Testis (tissue), 3 donors: ENCODE data around the gene GDPD4. TPM values are rescaled to one million over a fixed set of nuclear protein-coding genes. Genes with fewer than 3 reads are reported as not detected.

Source experiments
- DNase-seq: peaks from one replicate; pipeline ENCODE4 v3.0.0-alpha.2; 2019
- H3K27ac ChIP-seq, 2 donors: fragments of 200-600 bp; sonication (generic); one replicate each; pipeline ENCODE4 v1.5.1; 2019
- H3K27me3 ChIP-seq: fragments of 200-600 bp; sonication (generic); one replicate; pipeline ENCODE4 v1.5.1; 2019
- H3K36me3 ChIP-seq: fragments of 200-600 bp; sonication (generic); one replicate; pipeline ENCODE4 v1.5.1; 2017; ENCODE audit warnings: low read depth; ENCODE audit errors: missing control alignments
- H3K4me1 ChIP-seq: fragments of 200-600 bp; sonication (generic); one replicate; pipeline ENCODE4 v1.5.1; 2019
- H3K4me3 ChIP-seq, 2 donors: fragments of 200-600 bp; sonication (generic); one replicate each; pipeline ENCODE4 v1.5.1; 2017 to 2019
- H3K9me3 ChIP-seq: fragments of 200-600 bp; sonication (generic); one replicate; pipeline ENCODE4 v1.5.1; 2017
- POLR2A ChIP-seq: fragments of 450-650 bp; IDR thresholded peaks from one replicate; pipeline ENCODE4 v1.6.1; 2017; ENCODE audit warnings: antibody characterized with exemption, mild to moderate bottlenecking, moderate library complexity
- WGBS, 2 donors: methylation state at CpG; one replicate each; pipeline ENCODE4 v1.1.5; 2018; 5-methylcytosine and 5-hydroxymethylcytosine counted together
- intact Hi-C: fragments of 100-400 bp; cut with DNase I; formaldehyde crosslinking; loops from one replicate; pipeline ENCODE4 v1.15.1; 2023; ENCODE audit warnings: low total_unique reads
- polyA plus RNA-seq: library from polyadenylated mRNA; stranded (reverse); fragments of 350-450 nt; fragmentation: Illumina TruSeq; extraction: RNeasy Lipid Tissue Mini Kit (QIAGEN cat#74804); gene quantifications from one replicate; pipeline ENCODE4 v1.2.3, GENCODE V29; 2014; ENCODE audit warnings: low read depth, low replicate concordance; ENCODE audit not compliant: insufficient read depth
- total RNA-seq, 2 donors: library from RNA; depleted of rRNA; stranded (reverse); fragments of >200 nt; gene quantifications; one replicate each; pipeline ENCODE4 v1.2.3, GENCODE V29; 2016
- TF ChIP-seq, protein P1 (sequence below), 3 experiments: fragments of 450-650 bp in 2 of 3; fragments of 200-600 bp in 1 of 3; sonication (generic) in 1 of 3; IDR thresholded peaks; one replicate each; pipeline ENCODE4 v1.5.1; 2016 to 2019; ENCODE audit warnings: antibody characterized with exemption in 3 of 3, mild to moderate bottlenecking in 2 of 3, moderate library complexity in 1 of 3

GDPD4 gene
- total and polyA plus RNA-seq, 3 donors from 2014 or later: 11.9 to 27.2 (median 22.6) TPM

DNA sequence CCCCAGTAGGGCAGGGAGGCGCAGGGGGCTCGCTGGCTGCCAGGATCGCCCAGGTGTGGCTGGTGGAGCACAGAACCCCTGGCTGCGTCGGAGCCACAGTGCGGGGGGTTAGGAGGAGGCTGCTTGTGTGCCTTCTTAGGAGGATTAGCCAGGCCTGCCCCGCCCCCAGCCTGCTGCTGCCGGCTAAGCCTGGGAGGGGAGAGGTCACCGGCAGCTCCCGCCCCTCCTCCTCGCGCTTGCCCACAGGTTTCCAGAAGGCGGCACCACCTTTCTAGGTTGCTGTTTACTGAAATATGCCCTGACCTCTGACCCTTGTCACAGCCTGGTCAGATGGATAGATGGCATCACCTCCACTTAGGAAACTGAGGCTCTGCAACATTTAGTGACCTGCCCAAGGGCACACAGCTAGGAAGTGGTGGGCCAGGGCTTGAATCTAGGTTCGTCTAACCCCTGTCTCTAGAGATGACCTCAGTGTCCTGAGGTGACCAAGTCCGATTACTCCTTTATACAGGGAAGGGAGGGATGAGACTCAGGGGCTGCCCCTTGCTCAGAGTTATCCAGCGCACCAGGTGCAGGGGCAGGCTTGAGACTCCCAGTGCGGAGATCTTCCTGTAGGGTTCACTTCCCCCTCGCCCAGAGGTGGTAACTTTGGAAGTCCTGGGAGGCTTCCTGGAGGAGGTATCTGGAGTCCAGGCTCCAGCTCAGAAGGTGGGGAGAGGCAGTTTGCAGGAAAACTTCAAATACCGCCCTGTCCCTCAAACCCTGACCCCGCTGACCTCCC is 129.4 kb downstream of the GDPD4 start:
- 84 to 89% methylated on average over 11 to 20 of the region's 20 CpGs for WGBS, 2 donors
- Histone ChIP-seq H3K4me3 (no peak overlapping the region), H3K27me3 (no peaks in the 10 kb centered on the region), H3K36me3 (no peaks in the 10 kb centered on the region), H3K27ac (no peak overlapping the region), H3K9me3 (no peaks in the 10 kb centered on the region), H3K4me1 (peaks cover 6% of the 10 kb centered on the region)
- DNase-seq: no peak
- no peak for TF ChIP-seq POLR2A
- TF ChIP-seq, protein P1, sequence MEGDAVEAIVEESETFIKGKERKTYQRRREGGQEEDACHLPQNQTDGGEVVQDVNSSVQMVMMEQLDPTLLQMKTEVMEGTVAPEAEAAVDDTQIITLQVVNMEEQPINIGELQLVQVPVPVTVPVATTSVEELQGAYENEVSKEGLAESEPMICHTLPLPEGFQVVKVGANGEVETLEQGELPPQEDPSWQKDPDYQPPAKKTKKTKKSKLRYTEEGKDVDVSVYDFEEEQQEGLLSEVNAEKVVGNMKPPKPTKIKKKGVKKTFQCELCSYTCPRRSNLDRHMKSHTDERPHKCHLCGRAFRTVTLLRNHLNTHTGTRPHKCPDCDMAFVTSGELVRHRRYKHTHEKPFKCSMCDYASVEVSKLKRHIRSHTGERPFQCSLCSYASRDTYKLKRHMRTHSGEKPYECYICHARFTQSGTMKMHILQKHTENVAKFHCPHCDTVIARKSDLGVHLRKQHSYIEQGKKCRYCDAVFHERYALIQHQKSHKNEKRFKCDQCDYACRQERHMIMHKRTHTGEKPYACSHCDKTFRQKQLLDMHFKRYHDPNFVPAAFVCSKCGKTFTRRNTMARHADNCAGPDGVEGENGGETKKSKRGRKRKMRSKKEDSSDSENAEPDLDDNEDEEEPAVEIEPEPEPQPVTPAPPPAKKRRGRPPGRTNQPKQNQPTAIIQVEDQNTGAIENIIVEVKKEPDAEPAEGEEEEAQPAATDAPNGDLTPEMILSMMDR (IDR thresholded peaks at IDR 0.05): no peak
- intact Hi-C loops: no loop called here

DNA sequence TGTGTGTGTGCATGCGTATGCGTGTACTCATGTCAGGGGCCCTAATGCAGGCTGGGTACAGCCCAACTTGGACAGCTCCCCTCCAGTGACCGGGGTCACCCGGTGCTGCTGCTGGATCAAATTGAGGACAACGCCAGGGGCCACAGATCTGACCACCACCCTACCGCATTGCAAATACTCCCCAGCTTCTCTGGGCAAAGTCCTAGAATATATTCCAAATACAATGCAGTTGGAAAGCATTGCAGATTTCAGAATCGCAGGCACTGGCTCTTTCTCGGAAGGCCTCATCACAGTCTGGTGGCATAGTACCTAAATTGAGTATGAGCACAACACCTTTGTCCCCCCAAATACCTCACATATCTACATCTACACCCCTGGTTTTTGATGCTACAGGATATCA is 130.2 kb downstream of the GDPD4 start:
- TF ChIP-seq, protein P1 (IDR thresholded peaks at IDR 0.05): no peak
- TF ChIP-seq POLR2A: no peak

DNA sequence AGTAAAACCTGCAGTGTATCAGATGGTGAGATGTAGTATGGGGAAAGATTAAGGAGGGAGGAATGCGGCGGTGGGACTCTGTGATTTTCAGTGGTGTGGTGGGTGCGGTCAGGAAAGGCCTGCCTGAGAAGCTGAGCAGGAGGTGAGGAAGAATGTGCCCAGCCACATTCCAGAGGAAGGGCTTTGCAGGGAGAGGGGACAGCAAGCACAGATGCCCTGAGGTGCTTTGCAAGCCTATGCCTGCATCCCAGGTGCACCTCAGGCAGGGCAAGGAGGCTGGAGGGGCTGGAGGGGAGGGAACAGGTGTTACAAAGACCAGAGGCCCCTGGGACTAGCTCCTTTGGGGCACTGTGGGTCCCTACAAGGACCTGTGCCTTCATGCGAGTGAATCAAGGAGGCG is 131.4 kb downstream of the GDPD4 start:
- WGBS, 2 donors: 82 to 99% methylated on average over 5 of the region's 5 CpGs
- no peak for TF ChIP-seq POLR2A
- TF ChIP-seq, protein P1 (IDR thresholded peaks at IDR 0.05): no peak
- Histone ChIP-seq H3K4me3 (no peak overlapping the region), H3K9me3 (no peaks in the 10 kb centered on the region), H3K27me3 (no peaks in the 10 kb centered on the region), H3K27ac (no peak overlapping the region), H3K4me1 (no peaks in the 10 kb centered on the region), H3K36me3 (no peaks in the 10 kb centered on the region)
- no peak for DNase-seq
- intact Hi-C loops: no loop called here

More for the DNA sequence above, 130.2 kb downstream of the GDPD4 start:
- Histone ChIP-seq H3K4me1 (peaks cover 6% of the 10 kb centered on the region), H3K36me3 (no peaks in the 10 kb centered on the region), H3K27me3 (no peaks in the 10 kb centered on the region), H3K4me3 (no peak overlapping the region), H3K9me3 (no peaks in the 10 kb centered on the region), H3K27ac (no peak overlapping the region)
- WGBS, 2 donors: 92 to 93% methylated on average over 8 of the region's 8 CpGs
- DNase-seq: no peak
- intact Hi-C loops: no loop called here

DNA sequence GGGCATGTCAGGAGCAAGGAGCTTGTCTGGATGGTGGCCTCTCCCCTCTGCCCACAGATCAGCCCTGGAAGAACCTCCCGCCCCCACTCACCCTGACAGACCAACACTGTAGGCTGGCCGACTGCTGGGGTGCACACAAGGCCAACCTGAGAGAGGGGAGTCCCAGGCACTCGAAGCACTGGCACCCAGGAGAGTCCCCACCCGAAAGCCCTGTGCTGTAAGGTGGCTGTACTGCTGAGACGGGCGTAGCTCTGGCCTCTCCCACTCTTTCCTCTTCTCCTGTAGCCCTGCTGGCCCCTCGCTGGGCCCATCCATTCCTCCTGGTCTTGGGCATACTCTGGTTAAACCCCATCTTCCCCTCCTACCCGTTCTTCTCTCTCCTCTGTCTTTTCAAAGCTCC is 133.7 kb downstream of the GDPD4 start:
- no peak for DNase-seq
- no peak overlapping the region for H3K4me3 ChIP-seq
- no peaks in the 10 kb centered on the region for H3K36me3 ChIP-seq
- H3K27ac ChIP-seq: no peak overlapping the region
- no peaks in the 10 kb centered on the region for H3K27me3 ChIP-seq
- 83 to 97% methylated on average over 6 to 8 of the region's 8 CpGs for WGBS, 2 donors
- TF ChIP-seq POLR2A: no peak
- TF ChIP-seq, protein P1 (IDR thresholded peaks at IDR 0.05): no peak
- H3K9me3 ChIP-seq: no peaks in the 10 kb centered on the region
- no peaks in the 10 kb centered on the region for H3K4me1 ChIP-seq
- intact Hi-C loops: no loop called here

DNA sequence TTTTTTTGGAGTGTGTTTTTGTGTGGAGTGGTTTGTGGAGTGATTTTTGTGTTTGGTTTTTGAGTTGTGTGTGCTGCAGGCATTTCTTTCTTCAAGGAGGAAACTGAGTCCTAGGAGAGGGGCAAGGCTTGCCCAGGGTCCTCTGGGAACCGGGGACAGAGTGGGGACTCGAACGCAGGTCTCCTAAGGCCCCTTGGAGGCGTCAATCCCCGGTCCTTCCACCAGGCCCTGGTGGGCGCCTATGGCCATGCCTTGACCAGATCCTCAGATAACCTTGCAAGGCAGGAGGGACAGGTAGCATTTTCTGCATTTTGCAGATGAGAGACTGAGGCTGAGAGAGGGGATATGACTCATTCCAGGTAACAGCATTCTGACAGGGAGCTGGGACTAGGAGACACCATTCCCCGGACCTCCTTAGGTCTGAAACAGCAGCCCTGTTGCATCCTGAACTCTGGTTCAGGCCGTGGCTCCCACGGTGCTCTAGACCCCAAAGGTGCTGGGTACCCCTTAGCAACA is 134.3 kb downstream of the GDPD4 start:
- H3K9me3 ChIP-seq: no peaks in the 10 kb centered on the region
- H3K27ac ChIP-seq: no peak overlapping the region
- 92 to 93% methylated on average over 7 to 9 of the region's 9 CpGs for WGBS, 2 donors
- no peaks in the 10 kb centered on the region for H3K4me1 ChIP-seq
- H3K4me3 ChIP-seq: no peak overlapping the region
- no peaks in the 10 kb centered on the region for H3K27me3 ChIP-seq
- no peak for TF ChIP-seq POLR2A
- TF ChIP-seq, protein P1 (IDR thresholded peaks at IDR 0.05): no peak
- no peaks in the 10 kb centered on the region for H3K36me3 ChIP-seq
- intact Hi-C loops: no loop called here
- no peak for DNase-seq
